ENCODE measurements around the gene PPFIBP2. TPM values are rescaled to one million over a fixed set of nuclear protein-coding genes. Genes with fewer than 3 reads are reported as not detected.
A peak's percentile ranks its signal among the peaks of the same experiment; 100 is the strongest.

The PPFIBP2 gene
- total and polyA plus RNA-seq, 10 of the 15 experiments (the other 5 are each of a cell fraction or from before 2014, with no cell fraction given): 17.3 to 56.3 (median 39.2) TPM

DNA sequence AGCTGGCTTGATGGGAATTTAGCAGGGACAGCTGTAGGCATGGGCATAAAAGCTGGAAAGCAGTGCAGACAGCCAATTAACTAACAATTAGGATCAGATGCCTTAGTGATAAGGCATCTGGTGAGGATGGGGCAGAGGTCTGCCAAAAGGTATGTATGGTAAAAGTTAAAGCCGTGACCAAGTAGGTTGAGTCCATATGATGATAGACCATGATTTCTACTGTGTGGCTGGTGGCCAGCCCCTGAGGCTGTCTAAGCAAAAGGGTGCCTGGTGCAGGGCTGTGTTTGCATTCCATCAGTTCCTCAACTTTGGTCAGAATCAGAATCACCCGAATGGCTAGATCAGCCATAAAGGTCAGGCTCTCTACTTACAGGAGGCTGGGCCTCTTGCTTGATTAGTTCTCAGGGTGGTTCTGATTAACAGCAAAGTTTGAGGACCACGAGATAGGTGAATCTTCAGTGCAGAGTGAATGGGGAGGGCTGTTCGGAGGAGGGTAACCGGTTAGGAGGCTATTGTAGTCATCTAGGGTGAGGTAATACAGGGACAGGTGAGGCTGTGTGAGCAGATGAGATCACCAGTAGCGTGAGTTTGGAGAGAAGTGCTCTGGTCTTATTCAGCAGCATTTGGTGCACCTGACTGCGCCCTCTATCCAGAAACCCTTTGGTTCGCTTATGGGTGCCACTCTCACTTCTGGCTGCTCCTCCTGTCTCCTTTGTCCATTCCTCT, 27.2 kb downstream of the PPFIBP2 start:
- in situ Hi-C loops (cut with MboI): no loop called here
- Histone ChIP-seq H2AFZ (ENCODE audit: control insufficient read depth, low read depth, low read length) (no peak overlapping the region), H3K4me1 (ENCODE audit: control insufficient read depth, insufficient read depth, low read length) (peaks cover 26% of the 10 kb centered on the region), H3K36me3 (ENCODE audit: control insufficient read depth in 2 of 2, insufficient read depth in 2 of 2, low read length in 1 of 2) (peaks cover 0 to 8% of the 10 kb centered on the region in 2 experiments; a peak in 2 of 4 replicates), H3K4me2 (ENCODE audit: control insufficient read depth, insufficient read depth) (no peak overlapping the region), H4K20me1 (ENCODE audit: control insufficient read depth, insufficient read depth) (no peaks in the 10 kb centered on the region; the same call in 1 of the 2 replicates), H3K9me3 (replicated peaks; ENCODE audit: control insufficient read depth, insufficient read depth, low read length) (no peaks in the 10 kb centered on the region), H3K27me3 (replicated peaks in 1 of 2; ENCODE audit: control insufficient read depth in 2 of 2, insufficient read depth in 2 of 2, low read length in 1 of 2) (no peaks in the 10 kb centered on the region), H3K9ac (ENCODE audit: control insufficient read depth, insufficient read depth, low read length) (no peak overlapping the region), H3K27ac (ENCODE audit: control insufficient read depth, insufficient read depth) (no peak overlapping the region), H3K79me2 (ENCODE audit: control insufficient read depth, insufficient read depth, low read length) (peaks cover 84% of the 10 kb centered on the region), H3K4me3 (no peak overlapping the region)
- SMC1A ChIA-PET (ENCODE audit: uncharacterized antibody, unreplicated experiment): interaction anchor here (2.9 to 4.2 kb wide), 2 partner anchors 19 kb away, joined by 8 to 21 read pairs; no protein-coding TSS in a partner anchor
- RAD21 ChIA-PET (ENCODE audit: unreplicated experiment): no interaction called here
- CTCF ChIA-PET: interaction anchor here (1.3 kb wide), 1 partner anchor 10 kb away, joined by 4 read pairs; no protein-coding TSS in a partner anchor
- WGBS (ENCODE audit: insufficient coverage, insufficient replicate concordance, low lambda C conversion rate, missing lambda C conversion rate): 96% methylated on average over 8 of the region's 8 CpGs
- BruUV-seq (replicated peaks): no TSS peak
- FAIRE-seq (no peak), ATAC-seq (peak; percentile 26; the same call in 2 of the 3 replicates), DNase-seq (ENCODE audit: low read depth, low spot score) (no peak)
- POLR2A ChIA-PET: no interaction called here
- intact Hi-C loops (cut with micrococcal nuclease; ENCODE audit: unreplicated experiment): no loop called here
- no peak for TF ChIP-seq ASH2L (IDR thresholded peaks at IDR 0.05; ENCODE audit: borderline replicate concordance, low read depth)

DNA sequence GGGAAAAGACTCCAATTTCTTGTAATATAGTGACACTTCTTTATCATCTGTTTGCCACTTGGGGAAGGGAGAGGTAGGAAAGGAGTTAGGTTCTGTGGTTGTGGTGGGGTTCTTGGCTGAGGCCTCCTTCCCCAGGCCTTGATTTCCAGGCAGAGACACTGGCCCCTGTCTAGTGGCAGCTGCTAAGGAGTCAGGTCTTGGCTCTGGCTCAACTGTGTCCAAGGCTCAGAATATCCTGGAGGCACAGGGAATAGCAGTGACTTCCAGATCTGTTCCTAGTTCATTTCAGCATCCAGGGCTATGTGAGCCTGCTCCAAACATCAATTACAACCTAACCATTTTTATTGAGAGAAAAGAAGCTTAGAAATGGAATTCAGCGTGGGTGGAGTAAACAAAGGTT, 29.5 kb downstream of the PPFIBP2 start:
- SMC1A ChIA-PET (ENCODE audit: uncharacterized antibody, unreplicated experiment): interaction anchor here (1.0 to 2.9 kb wide), 6 partner anchors 8 to 30 kb away, joined by 3 to 8 read pairs (median 4); partner anchors contain the start of gene PPFIBP2
- POLR2A ChIA-PET: no interaction called here
- Histone ChIP-seq H3K27ac (ENCODE audit: control insufficient read depth, insufficient read depth) (no peak overlapping the region; the same call in 1 of the 2 replicates), H4K20me1 (ENCODE audit: control insufficient read depth, insufficient read depth) (no peaks in the 10 kb centered on the region; the same call in none of the 2 replicates), H3K79me2 (ENCODE audit: control insufficient read depth, insufficient read depth, low read length) (peaks cover 81% of the 10 kb centered on the region), H2AFZ (ENCODE audit: control insufficient read depth, low read depth, low read length) (no peak overlapping the region), H3K4me2 (ENCODE audit: control insufficient read depth, insufficient read depth) (no peak overlapping the region), H3K9ac (ENCODE audit: control insufficient read depth, insufficient read depth, low read length) (no peak overlapping the region), H3K27me3 (replicated peaks in 1 of 2; ENCODE audit: control insufficient read depth in 2 of 2, insufficient read depth in 2 of 2, low read length in 1 of 2) (no peaks in the 10 kb centered on the region), H3K4me3 (no peak overlapping the region), H3K4me1 (ENCODE audit: control insufficient read depth, insufficient read depth, low read length) (peaks cover 3% of the 10 kb centered on the region), H3K36me3 (ENCODE audit: control insufficient read depth in 2 of 2, insufficient read depth in 2 of 2, low read length in 1 of 2) (peaks cover 1 to 4% of the 10 kb centered on the region in 2 experiments; a peak in 3 of 4 replicates), H3K9me3 (replicated peaks; ENCODE audit: control insufficient read depth, insufficient read depth, low read length) (no peaks in the 10 kb centered on the region)
- FAIRE-seq (no peak), ATAC-seq (no peak), DNase-seq (ENCODE audit: low read depth, low spot score) (no peak)
- CTCF ChIA-PET: interaction anchor here (0.9 to 1.5 kb wide), 4 partner anchors 9 to 122 kb away, joined by 3 to 5 read pairs (median 4); partner anchors contain the start of gene PPFIBP2
- BruUV-seq (replicated peaks): no TSS peak
- RAD21 ChIA-PET (ENCODE audit: unreplicated experiment): interaction anchor here (0.8 kb wide), 1 partner anchor 9 kb away, joined by 3 read pairs; no protein-coding TSS in a partner anchor
- in situ Hi-C loops (cut with MboI) (no loop called here), intact Hi-C loops (cut with micrococcal nuclease; ENCODE audit: unreplicated experiment) (no loop called here)
- 100% methylated on average over 1 of the region's 1 CpG for whole genome bisulfite sequencing (ENCODE audit: insufficient coverage, insufficient replicate concordance, low lambda C conversion rate, missing lambda C conversion rate)
- no peak for TF ChIP-seq CHD4 (IDR thresholded peaks at IDR 0.05)
- TF ChIP-seq, protein P1, sequence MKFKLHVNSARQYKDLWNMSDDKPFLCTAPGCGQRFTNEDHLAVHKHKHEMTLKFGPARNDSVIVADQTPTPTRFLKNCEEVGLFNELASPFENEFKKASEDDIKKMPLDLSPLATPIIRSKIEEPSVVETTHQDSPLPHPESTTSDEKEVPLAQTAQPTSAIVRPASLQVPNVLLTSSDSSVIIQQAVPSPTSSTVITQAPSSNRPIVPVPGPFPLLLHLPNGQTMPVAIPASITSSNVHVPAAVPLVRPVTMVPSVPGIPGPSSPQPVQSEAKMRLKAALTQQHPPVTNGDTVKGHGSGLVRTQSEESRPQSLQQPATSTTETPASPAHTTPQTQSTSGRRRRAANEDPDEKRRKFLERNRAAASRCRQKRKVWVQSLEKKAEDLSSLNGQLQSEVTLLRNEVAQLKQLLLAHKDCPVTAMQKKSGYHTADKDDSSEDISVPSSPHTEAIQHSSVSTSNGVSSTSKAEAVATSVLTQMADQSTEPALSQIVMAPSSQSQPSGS (IDR thresholded peaks at IDR 0.05; ENCODE audit: low read length): no peak
- no peak for TF ChIP-seq SUZ12 (IDR thresholded peaks at IDR 0.05; ENCODE audit: unreplicated experiment)
- TF ChIP-seq, protein P2, sequence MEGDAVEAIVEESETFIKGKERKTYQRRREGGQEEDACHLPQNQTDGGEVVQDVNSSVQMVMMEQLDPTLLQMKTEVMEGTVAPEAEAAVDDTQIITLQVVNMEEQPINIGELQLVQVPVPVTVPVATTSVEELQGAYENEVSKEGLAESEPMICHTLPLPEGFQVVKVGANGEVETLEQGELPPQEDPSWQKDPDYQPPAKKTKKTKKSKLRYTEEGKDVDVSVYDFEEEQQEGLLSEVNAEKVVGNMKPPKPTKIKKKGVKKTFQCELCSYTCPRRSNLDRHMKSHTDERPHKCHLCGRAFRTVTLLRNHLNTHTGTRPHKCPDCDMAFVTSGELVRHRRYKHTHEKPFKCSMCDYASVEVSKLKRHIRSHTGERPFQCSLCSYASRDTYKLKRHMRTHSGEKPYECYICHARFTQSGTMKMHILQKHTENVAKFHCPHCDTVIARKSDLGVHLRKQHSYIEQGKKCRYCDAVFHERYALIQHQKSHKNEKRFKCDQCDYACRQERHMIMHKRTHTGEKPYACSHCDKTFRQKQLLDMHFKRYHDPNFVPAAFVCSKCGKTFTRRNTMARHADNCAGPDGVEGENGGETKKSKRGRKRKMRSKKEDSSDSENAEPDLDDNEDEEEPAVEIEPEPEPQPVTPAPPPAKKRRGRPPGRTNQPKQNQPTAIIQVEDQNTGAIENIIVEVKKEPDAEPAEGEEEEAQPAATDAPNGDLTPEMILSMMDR (IDR thresholded peaks at IDR 0.05 in 2 of 3, conservative IDR thresholded peaks at IDR 0.05 in 1 of 3; ENCODE audit: control insufficient read depth in 2 of 3, extremely low read depth in 1 of 3, insufficient read depth in 1 of 3, low read depth in 3 of 3, low read length in 3 of 3): no peak
- no peak for TF ChIP-seq ZNF384 (IDR thresholded peaks at IDR 0.05; ENCODE audit: borderline replicate concordance, low read depth, low read length)
- TF ChIP-seq CREB1 (IDR thresholded peaks at IDR 0.05; ENCODE audit: low read depth): no peak
- TF ChIP-seq NR2C1 (IDR thresholded peaks at IDR 0.05): no peak
- TF ChIP-seq RBBP5 (conservative IDR thresholded peaks at IDR 0.05): no peak
- TF ChIP-seq ZNF24 (IDR thresholded peaks at IDR 0.05): no peak
- TF ChIP-seq LARP7 (IDR thresholded peaks at IDR 0.05): no peak

Data from GM12878 (cell line).